Glutamatergic neuron (in vitro differentiated cells): Measurements from ENCODE around the gene NDUFS5. TPM values are rescaled to one million over a fixed set of nuclear protein-coding genes. Genes with fewer than 3 reads are reported as not detected.
"Not testable (repeated sequence)": the region's sequence is repeated elsewhere in the genome, so short reads cannot be mapped to it uniquely, and the experiment has no call there.

Experiments used
- DNase-seq: peaks from one replicate; pipeline ENCODE4 v3.0.0; 2022
- H3K27ac Mint-ChIP-seq: one replicate; pipeline ENCODE4 v1.8.0; 2020; ENCODE audit warnings: mild to moderate bottlenecking, mixed read lengths, inconsistent platforms; ENCODE audit not compliant: unreplicated experiment
- H3K27me3 Mint-ChIP-seq: one replicate; pipeline ENCODE4 v1.8.0; 2020; ENCODE audit warnings: mild to moderate bottlenecking, moderate library complexity, mixed read lengths, inconsistent platforms; ENCODE audit not compliant: unreplicated experiment
- H3K36me3 Mint-ChIP-seq: one replicate; pipeline ENCODE4 v1.8.0; 2020; ENCODE audit warnings: mild to moderate bottlenecking, mixed read lengths, inconsistent platforms; ENCODE audit not compliant: unreplicated experiment
- H3K4me1 Mint-ChIP-seq: one replicate; pipeline ENCODE4 v1.8.0; 2020; ENCODE audit warnings: mild to moderate bottlenecking, low read depth, mixed read lengths, inconsistent platforms; ENCODE audit not compliant: unreplicated experiment
- H3K4me3 Mint-ChIP-seq: one replicate; pipeline ENCODE4 v1.8.0; 2020; ENCODE audit warnings: mild to moderate bottlenecking, mixed read lengths, inconsistent platforms; ENCODE audit not compliant: unreplicated experiment
- H3K9me3 Mint-ChIP-seq: one replicate; pipeline ENCODE4 v1.8.0; 2020; ENCODE audit warnings: mild to moderate bottlenecking, moderate library complexity, mixed read lengths, inconsistent platforms; ENCODE audit not compliant: unreplicated experiment
- total RNA-seq: library from RNA; stranded (reverse); fragmentation: NEBNext Ultra II Directional; extraction: Animal tissue kit (Norgen Biotek cat#: 25700); gene quantifications from one replicate; pipeline ENCODE4 v1.2.1, GENCODE V29; 2021; ENCODE audit not compliant: unreplicated experiment
- TF ChIP-seq, protein P1 (sequence below): fragments of 200-600 bp; sonication (generic); IDR thresholded peaks from one replicate; pipeline ENCODE4 v1.5.0; 2021; ENCODE audit not compliant: partially characterized antibody, unreplicated experiment

The NDUFS5 gene
- total RNA-seq, 1 donor from 2014 or later = 320 TPM

DNA sequence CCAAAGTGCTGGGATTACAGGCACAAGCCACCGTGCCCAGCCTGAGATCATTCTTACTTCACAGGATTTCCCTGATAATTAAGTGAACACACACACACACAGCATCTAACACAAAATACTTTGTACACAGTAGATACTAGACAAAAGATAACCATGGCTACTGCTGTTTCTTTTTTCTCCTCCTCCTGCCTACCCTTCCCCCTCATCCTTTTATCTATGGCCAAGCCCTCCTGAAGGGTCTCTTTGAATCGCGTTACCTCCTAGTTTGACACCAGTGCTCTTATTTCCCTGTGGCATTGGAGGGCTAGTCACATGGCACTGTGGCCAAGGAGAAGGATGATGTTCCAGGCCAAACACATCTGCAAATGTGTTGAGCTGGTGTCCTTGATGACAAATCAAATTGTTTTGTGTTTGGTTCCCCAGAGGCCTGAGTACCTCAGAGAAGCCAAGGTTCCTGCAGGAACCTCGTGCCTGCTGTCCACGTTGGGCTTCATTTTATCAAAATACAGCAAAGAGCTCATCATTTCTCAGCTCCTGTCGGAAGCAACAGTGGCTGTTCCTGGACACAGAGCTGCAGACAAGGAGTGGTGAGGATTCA, 20.6 kb downstream of the NDUFS5 start:
- Mint-ChIP-seq H3K4me1 (peaks cover 4% of the 10 kb centered on the region), H3K36me3 (no peaks in the 10 kb centered on the region), H3K4me3 (no peak overlapping the region), H3K27me3 (peaks cover 4% of the 10 kb centered on the region), H3K9me3 (peaks cover 1% of the 10 kb centered on the region), H3K27ac (no peak overlapping the region)
- no peak for DNase-seq
- TF ChIP-seq, protein P1, sequence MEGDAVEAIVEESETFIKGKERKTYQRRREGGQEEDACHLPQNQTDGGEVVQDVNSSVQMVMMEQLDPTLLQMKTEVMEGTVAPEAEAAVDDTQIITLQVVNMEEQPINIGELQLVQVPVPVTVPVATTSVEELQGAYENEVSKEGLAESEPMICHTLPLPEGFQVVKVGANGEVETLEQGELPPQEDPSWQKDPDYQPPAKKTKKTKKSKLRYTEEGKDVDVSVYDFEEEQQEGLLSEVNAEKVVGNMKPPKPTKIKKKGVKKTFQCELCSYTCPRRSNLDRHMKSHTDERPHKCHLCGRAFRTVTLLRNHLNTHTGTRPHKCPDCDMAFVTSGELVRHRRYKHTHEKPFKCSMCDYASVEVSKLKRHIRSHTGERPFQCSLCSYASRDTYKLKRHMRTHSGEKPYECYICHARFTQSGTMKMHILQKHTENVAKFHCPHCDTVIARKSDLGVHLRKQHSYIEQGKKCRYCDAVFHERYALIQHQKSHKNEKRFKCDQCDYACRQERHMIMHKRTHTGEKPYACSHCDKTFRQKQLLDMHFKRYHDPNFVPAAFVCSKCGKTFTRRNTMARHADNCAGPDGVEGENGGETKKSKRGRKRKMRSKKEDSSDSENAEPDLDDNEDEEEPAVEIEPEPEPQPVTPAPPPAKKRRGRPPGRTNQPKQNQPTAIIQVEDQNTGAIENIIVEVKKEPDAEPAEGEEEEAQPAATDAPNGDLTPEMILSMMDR = no peak

DNA sequence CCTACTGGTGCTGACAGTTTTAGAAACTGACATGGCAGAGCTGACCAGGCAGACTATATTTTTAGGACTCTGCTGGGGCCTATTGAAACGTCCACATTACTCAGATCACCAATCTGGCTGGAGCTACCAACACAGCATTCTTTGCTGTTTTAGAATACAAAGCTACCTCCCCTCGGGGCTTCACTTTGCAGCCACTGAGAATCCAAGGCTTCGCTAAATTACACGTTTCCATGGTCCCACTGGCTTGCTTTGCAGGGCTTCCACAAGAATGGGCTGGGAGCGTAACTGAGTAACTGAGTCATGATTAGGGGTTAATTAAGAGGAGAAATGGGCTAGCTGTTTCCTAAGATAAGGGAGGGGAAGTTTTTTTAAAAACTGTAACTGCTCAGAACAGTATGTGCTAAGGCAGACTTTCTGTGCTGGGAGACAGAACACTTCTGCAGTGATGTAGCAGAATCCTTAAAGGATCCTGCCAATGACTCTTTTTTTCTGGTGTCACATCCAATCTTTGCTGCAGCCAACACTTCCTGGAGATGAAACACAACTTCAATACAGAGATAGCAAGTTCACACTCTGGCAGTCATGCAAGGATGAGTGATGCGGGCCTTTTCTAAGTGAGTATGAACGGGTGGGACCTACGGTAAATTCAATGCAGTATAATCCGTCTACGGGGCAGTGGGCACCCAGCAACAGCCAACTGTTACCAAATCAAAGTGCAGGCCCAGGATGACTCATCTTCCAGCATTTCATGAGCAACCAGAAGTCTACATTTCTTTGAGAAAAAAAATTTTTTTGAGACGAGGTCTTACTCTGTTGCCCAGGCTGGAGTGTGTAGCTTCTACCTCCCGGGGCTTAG, 21.5 kb downstream of the NDUFS5 start:
- H3K27me3 Mint-ChIP-seq = peaks cover 4% of the 10 kb centered on the region
- DNase-seq = no peak
- H3K36me3 Mint-ChIP-seq = no peaks in the 10 kb centered on the region

GRCh38 chr1:39048745-39049370, 22.7 kb downstream of the NDUFS5 start:
- peaks cover 6% of the 10 kb centered on the region for H3K4me1 Mint-ChIP-seq
- peaks cover 3% of the 10 kb centered on the region for H3K27me3 Mint-ChIP-seq
- no peak for DNase-seq
- TF ChIP-seq, protein P1 = no peak
- no peaks in the 10 kb centered on the region for H3K36me3 Mint-ChIP-seq
- H3K9me3 Mint-ChIP-seq = peaks cover 1% of the 10 kb centered on the region
- no peak overlapping the region for H3K27ac Mint-ChIP-seq
- H3K4me3 Mint-ChIP-seq = no peak overlapping the region

More for the DNA sequence above, 21.5 kb downstream of the NDUFS5 start:
- TF ChIP-seq, protein P1 = no peak
- no peak overlapping the region for H3K27ac Mint-ChIP-seq
- H3K9me3 Mint-ChIP-seq = peaks cover 1% of the 10 kb centered on the region
- H3K4me1 Mint-ChIP-seq = peaks cover 6% of the 10 kb centered on the region
- no peak overlapping the region for H3K4me3 Mint-ChIP-seq

DNA sequence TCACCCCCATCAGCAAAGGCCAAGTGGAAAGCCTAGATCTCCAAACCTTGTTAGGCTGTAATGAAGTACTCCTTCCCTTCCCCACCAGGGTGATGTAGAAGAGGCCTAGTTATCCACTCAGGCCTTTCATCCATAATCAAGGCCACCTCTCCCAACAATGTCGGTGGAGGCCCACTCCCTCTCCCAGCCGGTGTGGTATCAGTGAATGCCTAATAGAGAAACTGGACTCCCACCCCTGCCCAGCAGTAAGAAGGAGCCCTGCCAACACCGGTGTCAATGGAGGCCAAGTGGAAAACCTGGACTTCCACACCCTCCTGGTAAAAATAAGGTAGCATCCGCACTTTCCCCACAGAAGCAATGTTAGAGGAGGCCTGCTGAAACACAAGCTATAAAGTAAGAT, 23.9 kb downstream of the NDUFS5 start:
- Mint-ChIP-seq H3K4me3 (no peak overlapping the region), H3K4me1 (peaks cover 6% of the 10 kb centered on the region), H3K27ac (no peak overlapping the region), H3K9me3 (peaks cover 1% of the 10 kb centered on the region), H3K27me3 (peaks cover 1% of the 10 kb centered on the region), H3K36me3 (no peaks in the 10 kb centered on the region)
- TF ChIP-seq, protein P1 = no peak
- DNase-seq = no peak

DNA sequence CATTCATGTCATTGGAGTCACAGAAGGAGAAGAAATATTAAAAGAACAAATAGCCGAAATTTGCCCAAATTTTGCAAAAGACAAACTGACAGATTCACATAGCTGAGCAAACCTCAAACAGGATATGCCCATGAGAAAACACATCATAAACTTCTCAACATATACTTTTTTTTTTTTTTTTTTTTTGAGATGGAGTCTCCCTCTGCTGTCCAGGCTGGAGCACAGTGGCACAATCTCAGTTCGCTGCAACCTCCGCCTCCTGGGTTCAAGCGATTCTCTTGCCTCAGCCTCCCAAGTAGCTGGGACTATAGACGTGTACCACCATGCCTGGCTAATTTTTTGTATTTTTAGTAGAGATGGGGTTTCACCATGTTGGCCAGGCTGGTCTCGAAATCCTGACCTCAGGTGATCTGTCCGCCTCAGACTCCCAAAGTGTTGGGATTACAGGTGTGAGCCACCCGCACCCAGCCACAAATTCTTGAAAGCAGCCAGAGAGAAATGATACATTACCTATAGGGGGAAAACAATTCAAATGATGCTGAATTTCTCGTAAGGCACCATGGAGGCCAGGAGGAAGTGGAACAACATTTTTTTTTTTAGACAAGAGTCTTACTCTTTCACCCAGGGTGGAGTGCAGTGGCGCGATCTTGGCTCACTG, 25.2 kb downstream of the NDUFS5 start:
- not testable (repeated sequence) for H3K4me1 Mint-ChIP-seq, H3K36me3 Mint-ChIP-seq, H3K4me3 Mint-ChIP-seq, H3K27ac Mint-ChIP-seq, DNase-seq, H3K27me3 Mint-ChIP-seq, H3K9me3 Mint-ChIP-seq
